Keratinocyte (primary cell): Measurements from ENCODE around the gene MYH13. TPM values are rescaled to one million over a fixed set of nuclear protein-coding genes. Genes with fewer than 3 reads are reported as not detected.
A peak's percentile ranks its signal among the peaks of the same experiment; 100 is the strongest.

ENCODE experiments used
- DNase-seq: peaks from one replicate; pipeline ENCODE4 v3.0.0-alpha.2; 2011; ENCODE audit warnings: low read depth, missing footprints, low spot score
- FAIRE-seq: peaks from 2 replicates; lab custom pipeline; 2011; peaks lifted over from hg19 to GRCh38; lab: Jason Lieb, UNC
- H2AFZ ChIP-seq: 2 replicates; pipeline ENCODE4 v1.6.0; 2012; ENCODE audit warnings: low read length, control low read depth, inconsistent platforms; ENCODE audit not compliant: control insufficient read depth
- H3K27ac ChIP-seq: 2 replicates; pipeline ENCODE4 v1.5.1; 2011; ENCODE audit warnings: low read length; ENCODE audit not compliant: control insufficient read depth, insufficient read depth
- H3K27me3 ChIP-seq: 3 replicates; pipeline ENCODE4 v1.6.0; 2011; ENCODE audit warnings: low read length; ENCODE audit not compliant: control insufficient read depth, insufficient read depth; ENCODE audit errors: extremely low read depth
- H3K36me3 ChIP-seq, 2 experiments: 2 replicates in 1 of 2; 3 replicates in 1 of 2; pipeline ENCODE4 v1.5.1; 2011; ENCODE audit warnings: low read length in 2 of 2, mild to moderate bottlenecking in 1 of 2; ENCODE audit not compliant: control insufficient read depth in 2 of 2, insufficient read depth in 2 of 2; ENCODE audit errors: extremely low read depth in 1 of 2
- H3K4me1 ChIP-seq: 3 replicates; pipeline ENCODE4 v1.5.1; 2011; ENCODE audit warnings: low read length; ENCODE audit not compliant: control insufficient read depth, insufficient read depth; ENCODE audit errors: extremely low read depth
- H3K4me2 ChIP-seq: 3 replicates; pipeline ENCODE4 v1.6.0; 2011; ENCODE audit warnings: low read depth, low read length; ENCODE audit not compliant: control insufficient read depth, insufficient read depth; ENCODE audit errors: extremely low read depth
- H3K4me3 ChIP-seq, 3 experiments: fragments of 200-600 bp in 1 of 3; sonication (generic) in 1 of 3; 2 replicates in 2 of 3; 3 replicates in 1 of 3; pipeline ENCODE4 v1.5.1; 2011 to 2016; ENCODE audit warnings: low read length in 3 of 3, mild to moderate bottlenecking in 3 of 3, control low read depth in 2 of 3, inconsistent platforms in 1 of 3, low read depth in 1 of 3, mixed read lengths in 1 of 3, mixed run types in 1 of 3, moderate library complexity in 1 of 3; ENCODE audit not compliant: control insufficient read depth in 2 of 3, insufficient read depth in 2 of 3; ENCODE audit errors: extremely low read depth in 1 of 3
- H3K79me2 ChIP-seq: 2 replicates; pipeline ENCODE4 v1.6.0; 2012; ENCODE audit warnings: low read length; ENCODE audit not compliant: control insufficient read depth, insufficient read depth
- H3K9ac ChIP-seq: 3 replicates; pipeline ENCODE4 v1.6.0; 2011; ENCODE audit warnings: low read length; ENCODE audit not compliant: control insufficient read depth, insufficient read depth; ENCODE audit errors: extremely low read depth
- H3K9me1 ChIP-seq: 3 replicates; pipeline ENCODE4 v1.6.0; 2011; ENCODE audit warnings: low read length; ENCODE audit not compliant: control insufficient read depth, insufficient read depth; ENCODE audit errors: extremely low read depth
- H3K9me3 ChIP-seq: 2 replicates; pipeline ENCODE4 v1.5.1; 2012; ENCODE audit warnings: low read depth, low read length; ENCODE audit not compliant: control insufficient read depth
- H4K20me1 ChIP-seq: 3 replicates; pipeline ENCODE4 v1.6.0; 2011; ENCODE audit warnings: low read length; ENCODE audit not compliant: control insufficient read depth, insufficient read depth; ENCODE audit errors: extremely low read depth
- CTCF ChIP-seq, 3 experiments: IDR thresholded peaks in 1 of 3; conservative IDR thresholded peaks in 1 of 3; optimal IDR thresholded peaks in 1 of 3; 2 replicates in 2 of 3; 3 replicates in 1 of 3; pipeline versions ENCODE3 to v1.5.1; 2011; ENCODE audit warnings: low read length in 3 of 3, mild to moderate bottlenecking in 3 of 3, moderate library complexity in 2 of 3, control low read depth in 1 of 3, inconsistent platforms in 1 of 3; ENCODE audit not compliant: insufficient read depth in 2 of 3; ENCODE audit errors: extremely low read depth in 1 of 3
- EZH2 ChIP-seq: IDR thresholded peaks from one replicate; pipeline ENCODE4 v1.6.1; 2012; ENCODE audit warnings: inconsistent platforms, mild to moderate bottlenecking, low read length, moderate library complexity
- dilution Hi-C: fragments of 300-500 bp; cut with MboI; formaldehyde crosslinking; loops from one replicate; pipeline ENCODE4 v1.7.0; 2020; ENCODE audit warnings: low sequenced_read_pairs; ENCODE audit not compliant: extremely low pct_ligation_motif_present
- polyA plus RNA-seq, 5 experiments: library from polyadenylated mRNA; depleted of rRNA in 3 of 5; stranded (reverse) in 3 of 5; stranded (forward) in 1 of 5; unstranded in 1 of 5; fragments of >200 nt; gene quantifications; 1 replicate in 1 of 5; 2 replicates in 3 of 5; 3 replicates in 1 of 5; pipeline versions ENCODE4 v1.2.1 to v1.2.3, GENCODE V29; 2011 to 2012; ENCODE audit warnings: missing spikeins in 2 of 5, low read depth in 1 of 5, low replicate concordance in 1 of 5

MYH13 gene
- polyA plus RNA-seq, 1 donor (not counting 4 experiments of a cell fraction or from before 2014, with no cell fraction given), result not detected

- H3K79me2 ChIP-seq, result no peaks in the 10 kb centered on the region
- FAIRE-seq, result no peak
- H3K9ac ChIP-seq, result no peak overlapping the region
- dilution Hi-C loops, result loop anchor here (25.0 kb wide), 1 partner anchor 315 kb away; no protein-coding TSS in a partner anchor
- DNase-seq, result no peak
- no peak overlapping the region for H3K4me3 ChIP-seq
- no peaks in the 10 kb centered on the region for H4K20me1 ChIP-seq
- no peaks in the 10 kb centered on the region for H3K9me1 ChIP-seq
- no peak overlapping the region for H2AFZ ChIP-seq
- peaks cover 5% of the 10 kb centered on the region for H3K4me1 ChIP-seq
- no peaks in the 10 kb centered on the region for H3K9me3 ChIP-seq
- no peak overlapping the region for H3K4me2 ChIP-seq
- no peaks in the 10 kb centered on the region for H3K36me3 ChIP-seq
- no peaks in the 10 kb centered on the region for H3K27me3 ChIP-seq
- no peak overlapping the region for H3K27ac ChIP-seq
- no peak for TF ChIP-seq CTCF (optimal IDR thresholded peaks at IDR 0.05 in 1 of 3, IDR thresholded peaks at IDR 0.05 in 1 of 3, conservative IDR thresholded peaks at IDR 0.05 in 1 of 3; ENCODE audit: extremely low read depth in 1 of 3, insufficient read depth in 2 of 3, low read length in 3 of 3)
- TF ChIP-seq EZH2, result no peak
Observed at GRCh38 chr17:10297691-10298090, 75.1 kb downstream of the MYH13 start.

- dilution Hi-C loops, result loop anchor here (25.0 kb wide), 1 partner anchor 316 kb away; no protein-coding TSS in a partner anchor
- peak; percentile 60 for FAIRE-seq
- peak; percentile 9 for DNase-seq
Observed at GRCh38 chr17:10295728-10296343, 77.0 kb downstream of the MYH13 start.

More at GRCh38 chr17:10295728-10296343, 77.0 kb downstream of the MYH13 start:
- no peak overlapping the region for H3K4me2 ChIP-seq
- H3K27me3 ChIP-seq, result no peaks in the 10 kb centered on the region
- no peak overlapping the region for H3K4me3 ChIP-seq
- H3K79me2 ChIP-seq, result no peaks in the 10 kb centered on the region
- H3K27ac ChIP-seq, result no peak overlapping the region
- no peaks in the 10 kb centered on the region for H3K9me1 ChIP-seq
- peak; percentile 76 to 89 (median 79) for TF ChIP-seq CTCF (optimal IDR thresholded peaks at IDR 0.05 in 1 of 3, IDR thresholded peaks at IDR 0.05 in 1 of 3, conservative IDR thresholded peaks at IDR 0.05 in 1 of 3; ENCODE audit: extremely low read depth in 1 of 3, insufficient read depth in 2 of 3, low read length in 3 of 3)
- no peak for TF ChIP-seq EZH2
- H4K20me1 ChIP-seq, result no peaks in the 10 kb centered on the region
- H3K4me1 ChIP-seq, result peaks cover 14% of the 10 kb centered on the region
- H3K9ac ChIP-seq, result no peak overlapping the region
- no peaks in the 10 kb centered on the region for H3K9me3 ChIP-seq
- H3K36me3 ChIP-seq, result no peaks in the 10 kb centered on the region
- no peak overlapping the region for H2AFZ ChIP-seq
